CD4-positive, alpha-beta memory T cell (primary cell): ENCODE measurements around the gene VPS41. TPM values are rescaled to one million over a fixed set of nuclear protein-coding genes. Genes with fewer than 3 reads are reported as not detected.

Source experiments
- CTCF ChIA-PET: fragments of 350-600 bp; sonication (Branson Sonifier 250); formaldehyde crosslinking; loops from one replicate; lab custom pipeline; 2021; ENCODE audit warnings: inconsistent platforms; ENCODE audit not compliant: partially characterized antibody; lab: Charles Lee
- POLR2A ChIA-PET: fragments of 350-600 bp; sonication (Branson Sonifier 250); formaldehyde crosslinking; loops from one replicate; lab custom pipeline; 2021; ENCODE audit not compliant: partially characterized antibody; lab: Charles Lee
- DNase-seq, 5 donors: peaks; one replicate each; pipeline versions ENCODE4 v3.0.0 to v3.0.0-alpha.2; 2020 to 2022; ENCODE audit warnings: mixed read lengths in 1 of 5
- H3K27ac ChIP-seq: one replicate; pipeline ENCODE4 v1.7.0; 2013; ENCODE audit warnings: low read depth, low read length
- H3K27me3 ChIP-seq: 2 replicates; pipeline ENCODE4 v1.7.0; 2013; ENCODE audit warnings: mild to moderate bottlenecking, low read length, moderate library complexity; ENCODE audit not compliant: insufficient read depth
- H3K36me3 ChIP-seq: 2 replicates; pipeline ENCODE4 v1.7.0; 2013; ENCODE audit warnings: mild to moderate bottlenecking, low read length, moderate library complexity; ENCODE audit not compliant: insufficient read depth
- H3K4me1 ChIP-seq: 2 replicates; pipeline ENCODE4 v1.7.0; 2013; ENCODE audit warnings: mild to moderate bottlenecking, low read length, moderate library complexity; ENCODE audit not compliant: insufficient read depth
- H3K4me3 ChIP-seq, 2 donors: one replicate each; pipeline ENCODE4 v1.7.0; 2013; ENCODE audit warnings: low read length in 2 of 2, mild to moderate bottlenecking in 1 of 2
- H3K9me3 ChIP-seq, 2 donors: one replicate each; pipeline ENCODE4 v1.7.0; 2013; ENCODE audit warnings: low read length in 2 of 2, control low read depth in 1 of 2; ENCODE audit not compliant: control insufficient read depth in 1 of 2
- H3K27ac Mint-ChIP-seq, 7 donors: one replicate each; pipeline ENCODE4 v1.8.0; 2020 to 2021; ENCODE audit warnings: mixed read lengths in 7 of 7, mild to moderate bottlenecking in 6 of 7, inconsistent platforms in 3 of 7, moderate library complexity in 3 of 7
- H3K27me3 Mint-ChIP-seq, 2 donors: one replicate each; pipeline ENCODE4 v1.8.0; 2020 to 2021; ENCODE audit warnings: mixed read lengths in 2 of 2
- H3K36me3 Mint-ChIP-seq, 2 donors: one replicate each; pipeline ENCODE4 v1.8.0; 2020 to 2021; ENCODE audit warnings: mixed read lengths in 2 of 2, inconsistent platforms in 1 of 2, mild to moderate bottlenecking in 1 of 2
- H3K4me1 Mint-ChIP-seq, 4 donors: one replicate each; pipeline ENCODE4 v1.8.0; 2020 to 2021; ENCODE audit warnings: mixed read lengths in 4 of 4, mild to moderate bottlenecking in 1 of 4
- H3K4me3 Mint-ChIP-seq, 8 donors: one replicate each; pipeline ENCODE4 v1.8.0; 2020 to 2021; ENCODE audit warnings: mixed read lengths in 8 of 8, mild to moderate bottlenecking in 7 of 8, moderate library complexity in 6 of 8, inconsistent platforms in 3 of 8
- H3K9me3 Mint-ChIP-seq, 8 donors: one replicate each; pipeline ENCODE4 v1.8.0; 2020 to 2021; ENCODE audit warnings: mixed read lengths in 8 of 8, mild to moderate bottlenecking in 5 of 8, inconsistent platforms in 3 of 8, moderate library complexity in 1 of 8
- intact Hi-C: fragments of 100-400 bp; cut with micrococcal nuclease; formaldehyde crosslinking; loops from one replicate; pipeline ENCODE4 v1.15.1; 2023
- polyA plus RNA-seq, 2 donors: library from polyadenylated mRNA; unstranded; fragments of 300-500 nt; fragmentation: Illumina TruSeq; gene quantifications; one replicate each; pipeline ENCODE4 v1.2.3, GENCODE V29; 2021
- total RNA-seq, 2 experiments: library from RNA; stranded (reverse); gene quantifications; one replicate each; pipeline ENCODE4 v1.2.3, GENCODE V29; 2021

VPS41 gene
- total and polyA plus RNA-seq, 4 experiments from 2014 or later = 54.6 to 73.3 (median 62.5) TPM

GRCh38 chr7:38795593-38795992 is 113.4 kb downstream of the VPS41 start:
- Mint-ChIP-seq H3K4me3 (no peak overlapping the region), H3K27ac (no peak overlapping the region), H3K36me3 (peaks cover 38 to 48% of the 10 kb centered on the region in 2 donors), H3K9me3 (peaks cover 0 to 3% (median 0%) of the 10 kb centered on the region in 8 donors), H3K4me1 (peaks cover 0 to 3% (median 0%) of the 10 kb centered on the region in 4 donors), H3K27me3 (no peaks in the 10 kb centered on the region)
- no peaks in the 10 kb centered on the region for H3K27me3 ChIP-seq
- intact Hi-C loops = no loop called here
- DNase-seq = no peak
- H3K36me3 ChIP-seq = peaks cover 10% of the 10 kb centered on the region
- no peak overlapping the region for H3K27ac ChIP-seq
- ChIA-PET POLR2A (no interaction called here), CTCF (interaction anchor here (1.0 to 7.0 kb wide), 6 partner anchors 13 to 718 kb away, joined by 3 to 39 read pairs (median 4); no protein-coding TSS in a partner anchor)
- no peak overlapping the region for H3K4me3 ChIP-seq
- H3K4me1 ChIP-seq = no peaks in the 10 kb centered on the region
- H3K9me3 ChIP-seq = no peaks in the 10 kb centered on the region

GRCh38 chr7:38781991-38782390 is 127.0 kb downstream of the VPS41 start:
- peaks cover 25 to 28% of the 10 kb centered on the region in 2 donors for H3K36me3 Mint-ChIP-seq
- ChIA-PET POLR2A (no interaction called here), CTCF (no interaction called here)
- peak overlapping the region in 2 of 7 donors; percentile 45 to 57 for H3K27ac Mint-ChIP-seq
- H3K9me3 Mint-ChIP-seq = peaks cover 0 to 2% (median 0%) of the 10 kb centered on the region in 8 donors
- H3K27me3 Mint-ChIP-seq = no peaks in the 10 kb centered on the region
- Histone ChIP-seq H3K9me3 (no peaks in the 10 kb centered on the region), H3K4me1 (no peaks in the 10 kb centered on the region), H3K27me3 (no peaks in the 10 kb centered on the region), H3K27ac (no peak overlapping the region), H3K4me3 (no peak overlapping the region), H3K36me3 (no peaks in the 10 kb centered on the region)
- intact Hi-C loops = no loop called here
- DNase-seq = no peak
- no peaks in the 10 kb centered on the region for H3K4me1 Mint-ChIP-seq
- H3K4me3 Mint-ChIP-seq = no peak overlapping the region

GRCh38 chr7:38777609-38778008 is 131.4 kb downstream of the VPS41 start:
- ChIA-PET POLR2A (no interaction called here), CTCF (no interaction called here)
- Histone ChIP-seq H3K4me3 (no peak overlapping the region), H3K9me3 (no peaks in the 10 kb centered on the region), H3K36me3 (peaks cover 19% of the 10 kb centered on the region), H3K27ac (no peak overlapping the region), H3K4me1 (no peaks in the 10 kb centered on the region), H3K27me3 (no peaks in the 10 kb centered on the region)
- peaks cover 0 to 2% (median 0%) of the 10 kb centered on the region in 8 donors for H3K9me3 Mint-ChIP-seq
- H3K27ac Mint-ChIP-seq = peak overlapping the region in 1 of 7 donors; percentile 25
- no peaks in the 10 kb centered on the region for H3K27me3 Mint-ChIP-seq
- DNase-seq = no peak
- H3K4me3 Mint-ChIP-seq = no peak overlapping the region
- peaks cover 46 to 63% of the 10 kb centered on the region in 2 donors for H3K36me3 Mint-ChIP-seq
- intact Hi-C loops = no loop called here
- no peaks in the 10 kb centered on the region for H3K4me1 Mint-ChIP-seq

- no peaks in the 10 kb centered on the region for H3K27me3 ChIP-seq
- no peaks in the 10 kb centered on the region for H3K9me3 Mint-ChIP-seq
- DNase-seq = no peak
- peaks cover 56 to 62% of the 10 kb centered on the region in 2 donors for H3K36me3 Mint-ChIP-seq
- no peaks in the 10 kb centered on the region for H3K4me1 ChIP-seq
- H3K4me3 ChIP-seq = no peak overlapping the region
- H3K27ac Mint-ChIP-seq = peak overlapping the region in 1 of 7 donors; percentile 66
- POLR2A ChIA-PET = no interaction called here
- no peaks in the 10 kb centered on the region for H3K4me1 Mint-ChIP-seq
- no peak overlapping the region for H3K4me3 Mint-ChIP-seq
- H3K9me3 ChIP-seq = no peaks in the 10 kb centered on the region
- intact Hi-C loops = no loop called here
- no peaks in the 10 kb centered on the region for H3K27me3 Mint-ChIP-seq
- CTCF ChIA-PET = interaction anchor here (1.2 kb wide), 1 partner anchor 20 kb away, joined by 3 read pairs; no protein-coding TSS in a partner anchor
- H3K36me3 ChIP-seq = peaks cover 26% of the 10 kb centered on the region
- no peak overlapping the region for H3K27ac ChIP-seq
These were observed 133.3 kb downstream of the VPS41 start for GRCh38 chr7:38775506-38776175.

GRCh38 chr7:38773430-38773829 is 135.6 kb downstream of the VPS41 start:
- ChIA-PET CTCF (interaction anchor here (0.6 kb wide), 1 partner anchor 24 kb away, joined by 3 read pairs; no protein-coding TSS in a partner anchor), POLR2A (no interaction called here)
- no peaks in the 10 kb centered on the region for H3K27me3 Mint-ChIP-seq
- no peak overlapping the region for H3K4me3 ChIP-seq
- no peaks in the 10 kb centered on the region for H3K9me3 ChIP-seq
- DNase-seq = no peak
- H3K27me3 ChIP-seq = no peaks in the 10 kb centered on the region
- intact Hi-C loops = no loop called here
- H3K36me3 ChIP-seq = peaks cover 30% of the 10 kb centered on the region
- H3K27ac ChIP-seq = no peak overlapping the region
- H3K4me1 Mint-ChIP-seq = no peaks in the 10 kb centered on the region
- no peak overlapping the region for H3K4me3 Mint-ChIP-seq
- H3K9me3 Mint-ChIP-seq = no peaks in the 10 kb centered on the region
- no peaks in the 10 kb centered on the region for H3K4me1 ChIP-seq
- H3K27ac Mint-ChIP-seq = no peak overlapping the region
- peaks cover 66 to 79% of the 10 kb centered on the region in 2 donors for H3K36me3 Mint-ChIP-seq

GRCh38 chr7:38760226-38760625 is 148.8 kb downstream of the VPS41 start:
- no peaks in the 10 kb centered on the region for H3K9me3 Mint-ChIP-seq
- Histone ChIP-seq H3K9me3 (no peaks in the 10 kb centered on the region), H3K4me3 (no peak overlapping the region), H3K27ac (no peak overlapping the region), H3K27me3 (no peaks in the 10 kb centered on the region), H3K36me3 (peaks cover 13% of the 10 kb centered on the region), H3K4me1 (no peaks in the 10 kb centered on the region)
- intact Hi-C loops = no loop called here
- no peaks in the 10 kb centered on the region for H3K27me3 Mint-ChIP-seq
- peaks cover 65 to 66% of the 10 kb centered on the region in 2 donors for H3K36me3 Mint-ChIP-seq
- no peak for DNase-seq
- H3K4me1 Mint-ChIP-seq = no peaks in the 10 kb centered on the region
- ChIA-PET POLR2A (no interaction called here), CTCF (no interaction called here)
- no peak overlapping the region for H3K27ac Mint-ChIP-seq
- H3K4me3 Mint-ChIP-seq = no peak overlapping the region

GRCh38 chr7:38759028-38759427 is 150.0 kb downstream of the VPS41 start:
- no peak overlapping the region for H3K27ac ChIP-seq
- H3K4me1 ChIP-seq = no peaks in the 10 kb centered on the region
- Mint-ChIP-seq H3K9me3 (no peaks in the 10 kb centered on the region), H3K27me3 (no peaks in the 10 kb centered on the region), H3K4me3 (no peak overlapping the region), H3K27ac (no peak overlapping the region), H3K4me1 (no peaks in the 10 kb centered on the region), H3K36me3 (peaks cover 69% of the 10 kb centered on the region in 2 donors)
- ChIA-PET POLR2A (no interaction called here), CTCF (no interaction called here)
- no peak overlapping the region for H3K4me3 ChIP-seq
- peaks cover 6% of the 10 kb centered on the region for H3K36me3 ChIP-seq
- intact Hi-C loops = loop anchor here (10.0 kb wide), 1 partner anchor 364 kb away; no protein-coding TSS in a partner anchor
- no peaks in the 10 kb centered on the region for H3K27me3 ChIP-seq
- DNase-seq = no peak
- no peaks in the 10 kb centered on the region for H3K9me3 ChIP-seq
